ENCODE data around the gene ATXN2.

The ATXN2 gene

DNA sequence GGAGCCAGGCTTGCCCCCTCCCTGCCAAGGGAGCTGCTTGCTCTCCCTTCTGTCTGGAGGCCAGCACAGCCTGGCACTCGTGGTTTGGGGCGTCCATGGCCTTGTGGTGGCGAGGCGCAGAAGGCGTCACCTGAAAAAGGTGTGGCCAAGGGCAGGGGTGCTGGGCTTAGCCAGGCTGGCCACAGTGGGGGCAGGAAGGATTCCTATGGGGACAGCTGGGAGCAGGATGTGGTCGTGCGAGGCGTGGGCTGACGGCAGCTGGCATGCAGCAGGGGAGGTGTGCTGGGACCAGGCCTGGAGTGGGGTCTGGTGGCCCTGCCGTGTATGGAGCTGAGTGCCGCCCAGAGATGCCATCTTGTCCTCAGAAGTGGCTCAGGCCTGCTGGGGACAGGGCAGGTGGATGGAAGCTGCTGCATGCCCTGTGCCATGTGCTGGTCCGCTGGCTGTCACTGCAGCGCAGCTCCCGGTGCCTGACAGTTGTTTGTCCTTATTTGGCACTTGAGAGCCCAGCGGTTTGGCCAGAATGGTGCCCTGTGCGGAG lies 163.4 kb downstream of the ATXN2 start:
- no peak for DNase-seq

DNA sequence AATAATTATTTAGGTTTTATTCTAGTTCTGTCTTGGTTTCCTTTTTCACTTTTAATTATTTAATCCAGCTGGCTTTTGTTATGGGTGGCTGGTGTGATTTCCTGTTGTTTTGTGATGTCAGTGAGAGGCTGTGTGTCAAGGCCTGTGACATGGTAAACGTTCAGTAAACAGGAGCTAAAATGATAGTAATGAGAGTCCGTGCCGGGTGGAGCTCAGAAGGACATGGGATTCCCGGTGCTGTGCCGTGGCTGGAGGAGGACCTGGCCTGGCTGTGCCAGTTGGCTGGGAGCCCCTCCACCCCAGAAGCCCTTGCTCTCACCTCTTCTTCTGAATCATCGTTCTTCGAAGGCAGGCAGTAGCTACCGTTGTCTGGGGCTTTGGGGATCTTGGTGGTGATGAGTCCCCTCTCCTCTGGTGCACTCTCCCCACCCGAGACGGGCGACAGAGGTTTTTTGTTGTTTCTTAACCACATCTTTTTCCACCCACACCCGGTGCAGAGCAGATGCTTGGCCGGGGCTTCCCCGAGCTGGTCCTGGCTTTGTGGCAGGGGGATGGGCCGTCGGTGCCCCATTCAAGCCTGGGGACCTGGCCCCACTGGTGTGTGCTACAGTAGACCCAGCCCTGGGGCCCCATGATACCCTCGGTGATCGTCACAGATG lies 164.3 kb downstream of the ATXN2 start:
- peak; percentile 44 to 63 for DNase-seq

DNA sequence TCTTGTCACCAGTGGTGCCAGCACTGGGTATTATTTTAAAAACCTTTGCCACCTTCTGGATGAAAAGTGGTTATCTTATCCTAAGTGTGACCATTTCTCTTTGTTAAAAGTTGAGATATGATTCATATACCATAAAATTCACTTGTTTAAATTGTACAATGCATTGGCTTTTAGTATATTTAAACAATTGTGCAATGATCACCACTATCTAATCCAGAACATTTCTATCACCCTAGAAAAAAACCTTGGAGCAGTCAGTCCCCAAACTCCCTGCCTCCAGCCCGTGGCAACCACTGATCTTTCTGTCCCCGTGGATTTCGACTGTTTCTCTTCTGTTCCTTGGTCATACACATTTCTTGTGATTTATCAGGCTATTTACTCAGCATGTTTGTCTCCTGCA lies 165.1 kb downstream of the ATXN2 start:
- no peak for DNase-seq

DNA sequence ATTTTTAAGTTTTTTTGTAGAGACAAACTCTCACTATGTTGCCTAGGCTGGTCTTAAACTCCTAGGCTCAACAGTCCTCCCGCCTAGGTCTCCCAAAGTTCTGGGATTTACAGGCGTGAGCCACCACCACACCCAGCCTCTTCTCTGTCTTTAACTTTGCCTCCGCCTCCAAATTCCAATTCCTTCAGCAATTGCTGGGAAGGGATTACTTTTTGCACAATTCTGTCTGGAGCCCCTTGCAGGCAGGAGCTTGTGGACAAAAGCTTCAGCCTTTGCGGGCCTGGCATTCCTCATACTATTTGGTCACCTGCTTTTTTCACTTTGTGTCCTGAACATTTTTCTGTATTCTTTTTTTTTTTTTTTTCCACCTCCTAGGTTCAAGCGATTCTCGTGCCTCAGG lies 167.3 kb downstream of the ATXN2 start:
- DNase-seq, result no peak

DNA sequence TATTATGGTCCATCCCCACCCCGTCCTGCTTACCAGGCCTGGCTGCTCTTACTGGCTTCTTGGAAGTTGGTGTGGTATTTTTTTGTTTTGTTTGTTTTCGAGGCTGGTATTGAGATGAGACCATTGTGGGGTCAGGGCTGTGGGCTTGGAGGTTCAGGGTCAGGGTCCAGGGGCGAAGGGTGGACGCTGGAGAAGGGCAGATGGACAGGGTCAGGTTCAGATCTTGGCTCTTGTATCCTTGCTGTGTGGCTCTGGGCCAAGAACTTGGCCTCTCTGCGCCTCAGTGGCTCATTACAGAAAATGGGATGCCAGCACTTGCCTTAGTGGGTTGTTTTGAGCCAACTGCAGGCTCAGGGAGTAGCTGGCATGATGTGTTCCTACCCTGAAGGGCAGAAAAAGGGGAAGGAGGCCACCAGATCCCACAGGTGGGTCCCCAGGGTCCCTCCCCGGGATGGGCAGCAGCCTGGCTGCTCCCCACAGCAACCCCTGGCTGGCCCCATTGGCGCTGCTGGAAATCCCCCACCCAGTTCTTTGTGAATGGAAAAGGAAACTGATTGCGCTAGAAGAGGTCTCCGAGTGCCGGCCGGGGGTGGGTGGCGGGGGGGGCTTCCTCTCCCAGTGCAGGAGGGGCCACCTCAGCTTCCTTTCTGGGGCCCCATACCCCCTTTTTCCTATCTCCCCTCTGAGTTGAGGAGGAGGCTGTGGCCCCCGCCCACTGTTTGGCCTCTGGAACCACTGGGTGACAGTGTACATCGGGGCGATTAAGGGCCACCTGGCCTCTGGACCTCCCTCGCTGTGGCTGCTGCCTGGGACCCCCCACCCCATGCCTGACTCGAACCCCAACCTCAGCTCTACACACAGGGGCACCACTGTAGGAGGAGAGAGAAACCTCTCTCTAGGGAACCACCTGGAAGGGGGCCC lies 168.4 kb downstream of the ATXN2 start:
- peak; percentile 77 to 85 for DNase-seq

DNA sequence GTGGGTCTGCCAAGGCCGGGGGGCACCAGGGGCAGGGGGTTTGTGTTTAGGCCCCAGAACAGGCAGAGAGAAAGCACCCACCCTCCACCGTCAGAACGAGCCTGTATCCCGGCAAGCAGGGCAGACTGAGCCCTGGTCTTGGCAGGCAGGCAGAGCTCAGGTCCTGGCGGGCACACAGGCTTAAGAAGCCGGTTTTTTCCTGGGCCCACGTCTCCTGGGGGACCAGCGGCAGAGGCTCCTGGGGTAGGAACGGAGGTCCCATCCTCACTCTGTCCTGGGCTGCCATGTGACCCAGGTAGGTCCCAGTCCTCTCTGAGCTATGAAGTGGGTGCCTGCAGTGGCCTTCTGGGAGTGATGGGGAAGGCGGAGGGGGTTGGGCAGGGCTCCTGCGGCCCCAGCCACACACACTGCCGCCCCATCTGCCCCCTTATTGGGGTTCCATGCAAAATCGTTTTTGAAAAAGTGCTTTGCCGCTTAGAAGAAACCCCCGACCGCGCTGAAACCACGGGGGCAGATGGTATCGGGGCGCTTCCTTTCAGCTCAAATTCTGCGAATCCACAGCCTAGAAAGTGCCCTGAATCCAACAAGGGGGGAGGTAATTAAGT lies 169.2 kb downstream of the ATXN2 start:
- DNase-seq, result no peak

DNA sequence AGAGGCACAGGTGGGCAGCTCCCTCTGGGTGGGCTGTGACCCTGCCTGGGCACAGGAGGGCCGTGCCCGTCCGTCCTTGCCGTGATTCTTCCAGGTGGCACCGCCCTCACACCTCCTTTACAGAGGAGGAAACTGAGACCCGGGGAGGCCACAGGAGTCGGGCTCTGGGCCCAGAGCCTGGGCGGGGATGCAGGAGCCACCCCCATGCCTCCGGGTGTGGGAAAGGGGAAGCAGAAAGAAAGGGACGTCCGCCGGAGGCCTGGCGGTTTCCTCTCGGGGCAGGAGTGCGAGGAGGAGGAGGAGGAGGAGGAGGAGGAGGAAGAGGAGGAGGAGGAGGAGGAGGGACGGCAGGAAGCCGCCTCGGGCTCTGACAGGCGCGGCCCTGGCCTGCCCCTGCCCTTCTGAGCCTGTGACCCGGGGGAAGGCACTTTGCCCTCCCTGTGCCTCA lies 170.4 kb downstream of the ATXN2 start:
- DNase-seq, result peak; percentile 67 to 75

DNA sequence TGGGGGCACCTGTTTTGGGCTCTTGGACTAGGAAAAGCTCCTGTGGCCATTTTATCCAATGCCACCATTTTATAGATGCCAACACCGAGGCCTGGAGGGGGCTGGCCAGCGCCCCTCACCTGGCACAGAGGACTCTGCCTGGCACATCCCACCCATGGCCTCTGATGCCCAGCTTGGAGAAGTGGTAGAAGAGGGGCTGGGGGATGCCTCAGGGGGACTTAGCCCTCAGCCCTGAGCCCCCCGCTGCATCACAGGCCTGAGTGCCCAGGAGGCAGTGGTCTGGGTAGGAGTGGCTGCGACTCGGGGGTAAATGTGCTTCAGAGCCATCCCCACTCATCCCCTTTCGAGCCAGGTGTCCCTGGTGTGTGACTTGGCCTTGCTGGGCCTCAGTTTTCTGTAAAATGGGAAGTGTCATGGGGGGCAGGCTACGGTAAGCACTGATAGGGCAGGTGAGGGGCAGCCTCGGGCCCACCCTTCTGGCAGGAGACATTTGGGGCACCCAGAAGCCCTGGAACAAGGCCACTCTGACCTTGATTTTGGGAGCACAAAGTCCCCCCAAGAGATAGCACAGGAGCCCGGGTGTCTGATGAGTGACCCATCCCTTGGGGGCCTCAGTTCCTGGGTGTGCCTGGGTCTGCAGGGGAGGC lies 170.9 kb downstream of the ATXN2 start:
- DNase-seq, result no peak

DNA sequence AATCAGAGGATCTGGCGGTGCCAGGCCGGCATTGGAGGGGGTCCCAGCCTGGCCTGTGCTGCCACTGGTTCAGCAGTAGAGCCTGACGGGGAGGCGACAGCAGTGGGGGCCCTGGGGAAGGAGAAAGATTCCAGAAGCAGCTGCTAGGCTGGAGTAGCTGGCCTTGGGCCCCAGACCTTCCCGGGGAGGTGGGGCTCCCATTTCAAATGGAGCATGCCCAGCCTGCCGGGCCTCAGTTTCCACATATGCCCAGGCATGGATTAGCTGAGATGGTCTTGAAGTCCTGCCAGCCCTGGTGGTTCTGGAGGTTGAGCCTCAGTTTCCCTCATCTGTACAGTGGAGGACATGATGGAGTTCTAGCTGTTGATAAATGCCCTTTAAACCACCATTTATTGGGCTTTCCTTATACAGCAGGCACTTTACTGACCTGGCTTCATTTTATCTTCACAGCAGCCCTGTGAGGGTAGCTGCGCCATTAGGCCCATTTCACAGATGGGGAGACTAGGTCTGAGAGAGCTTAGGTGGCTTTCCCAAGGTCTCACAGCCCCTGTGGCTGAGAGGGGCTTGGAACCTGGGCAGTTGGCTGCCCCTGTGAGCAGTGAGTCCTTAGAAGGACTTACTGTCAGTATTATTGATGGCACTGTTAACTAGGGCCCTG lies 171.6 kb downstream of the ATXN2 start:
- DNase-seq, result no peak

DNA sequence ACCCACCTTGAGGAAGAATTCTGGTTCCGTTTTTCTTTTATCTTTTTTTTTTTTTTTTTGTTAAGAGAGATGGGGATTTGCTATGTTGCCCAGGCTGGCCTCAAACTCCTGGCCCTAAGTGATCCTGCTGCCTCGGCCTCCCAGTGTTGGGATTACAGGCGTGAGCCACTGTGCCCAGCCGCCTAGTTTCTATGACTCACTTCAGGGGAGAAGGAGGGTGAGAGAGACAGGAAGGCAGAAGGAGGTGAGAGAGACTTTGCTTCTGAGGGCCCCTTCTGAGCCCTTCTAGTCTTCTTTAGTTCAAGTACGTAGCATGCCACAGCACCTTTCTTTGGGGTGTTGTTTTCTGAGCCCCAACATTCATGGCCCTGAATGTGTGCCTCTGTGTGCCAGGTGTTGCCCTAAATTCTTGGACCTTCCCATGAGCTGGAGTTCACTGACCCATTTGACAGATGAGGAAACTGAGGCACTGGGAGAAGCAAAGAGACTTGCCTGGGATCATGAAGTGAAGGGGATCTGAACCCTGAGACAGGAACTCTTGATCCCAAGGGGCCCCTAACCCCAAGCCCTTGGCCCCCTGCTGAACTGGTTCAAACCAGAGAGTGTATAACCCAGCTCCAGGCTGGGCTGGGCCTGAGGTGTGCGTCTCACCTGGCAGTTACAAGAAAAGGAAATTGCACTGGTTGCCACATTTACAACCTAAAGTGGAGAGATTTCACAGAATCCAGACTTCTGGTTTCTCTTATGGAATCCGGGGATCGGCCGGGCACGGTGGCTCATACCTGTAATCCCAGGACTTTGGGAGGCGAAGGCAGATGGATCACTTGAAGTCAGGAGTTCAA lies 172.6 kb downstream of the ATXN2 start:
- no peak for DNase-seq

DNA sequence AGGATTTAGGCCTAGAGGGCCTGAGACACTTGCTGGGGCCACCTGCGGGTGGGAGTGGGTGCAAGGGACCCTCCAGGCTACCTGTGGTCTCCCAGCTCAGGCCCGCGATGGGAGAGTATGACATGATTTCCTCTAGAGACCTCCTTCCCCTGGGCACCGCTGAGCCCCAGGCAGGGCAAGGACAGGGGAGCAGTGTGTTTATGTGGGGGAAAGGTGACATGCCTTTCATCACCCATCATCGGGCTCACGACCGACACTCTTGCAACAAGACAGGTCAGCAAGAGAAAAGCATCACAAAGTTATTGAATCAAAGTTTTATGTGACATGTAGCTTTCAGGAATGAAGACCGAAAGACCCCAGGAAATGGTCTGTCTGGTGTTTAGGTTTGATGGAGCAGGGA lies 173.5 kb downstream of the ATXN2 start:
- no peak for DNase-seq

DNA sequence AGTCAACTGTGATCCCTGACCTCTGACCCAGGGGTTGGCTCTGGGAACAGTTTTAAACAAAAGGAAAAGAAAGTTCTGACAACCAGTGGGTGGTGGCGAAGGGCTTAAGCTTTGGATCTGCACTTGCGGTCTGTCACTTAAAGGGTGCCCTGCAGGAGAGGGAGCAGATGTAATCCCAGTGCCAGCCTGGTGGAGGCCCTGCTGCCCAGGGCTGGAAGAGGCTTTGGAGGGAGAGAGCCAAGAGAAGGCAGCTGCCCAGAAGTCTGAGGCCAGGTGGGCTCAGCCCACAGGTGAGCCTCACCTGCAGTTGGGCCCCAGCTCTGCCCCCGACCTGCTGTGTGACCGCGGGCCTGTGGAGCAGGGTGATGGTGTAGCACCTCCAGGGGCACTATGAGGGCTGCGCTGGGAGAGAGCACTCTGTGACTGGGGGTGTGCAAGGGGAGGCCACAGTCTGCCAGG lies 174.3 kb downstream of the ATXN2 start:
- no peak for DNase-seq

DNA sequence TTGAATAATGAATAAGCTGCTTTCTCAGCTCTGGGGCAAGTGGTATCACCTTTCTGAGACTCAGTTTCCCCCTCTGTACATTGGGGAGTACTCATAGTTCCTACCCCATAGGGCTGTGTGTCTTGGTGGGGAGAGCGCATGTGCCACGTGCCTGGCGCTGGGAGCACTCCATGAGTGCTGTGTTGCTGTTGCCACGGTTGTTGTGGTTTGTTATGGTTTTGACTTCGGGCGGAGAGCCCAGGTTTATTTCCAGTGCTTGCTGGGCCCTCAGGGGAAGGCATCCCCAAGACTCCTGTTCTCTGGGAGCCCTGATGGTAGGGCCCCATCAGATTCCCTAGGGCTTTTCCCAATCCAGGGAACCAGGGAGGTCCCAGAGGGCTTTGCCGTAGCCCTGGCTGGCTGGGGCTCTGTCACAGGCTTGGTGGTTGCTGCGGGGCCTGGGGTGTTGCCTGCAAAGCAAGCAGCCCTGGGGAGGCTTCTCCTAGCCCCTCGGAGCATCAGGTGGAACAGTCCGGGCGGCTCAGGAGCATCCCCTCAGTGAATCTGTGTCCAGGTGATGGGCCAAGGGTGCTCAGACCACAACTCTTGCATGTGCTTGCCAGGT lies 174.8 kb downstream of the ATXN2 start:
- DNase-seq, result no peak

DNA sequence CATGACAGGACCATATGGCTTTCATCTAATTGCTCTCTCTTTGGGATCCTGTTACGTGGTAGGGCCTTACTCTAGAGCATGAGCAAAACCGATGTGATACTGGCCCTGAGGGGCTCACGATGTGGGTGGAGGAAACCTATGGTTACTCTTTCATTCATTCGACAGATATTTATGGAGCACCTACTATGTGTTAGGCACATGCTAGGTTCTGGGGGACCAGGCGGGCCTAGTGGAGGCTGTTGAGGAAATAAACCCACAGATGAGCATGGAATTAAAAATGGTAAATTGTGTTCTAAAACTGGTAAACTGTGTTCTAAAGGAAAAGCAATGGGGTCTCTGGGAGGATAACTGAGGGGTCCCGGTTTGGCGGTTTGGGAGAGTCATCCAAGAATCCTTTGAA lies 178.6 kb downstream of the ATXN2 start:
- no peak for DNase-seq

DNA sequence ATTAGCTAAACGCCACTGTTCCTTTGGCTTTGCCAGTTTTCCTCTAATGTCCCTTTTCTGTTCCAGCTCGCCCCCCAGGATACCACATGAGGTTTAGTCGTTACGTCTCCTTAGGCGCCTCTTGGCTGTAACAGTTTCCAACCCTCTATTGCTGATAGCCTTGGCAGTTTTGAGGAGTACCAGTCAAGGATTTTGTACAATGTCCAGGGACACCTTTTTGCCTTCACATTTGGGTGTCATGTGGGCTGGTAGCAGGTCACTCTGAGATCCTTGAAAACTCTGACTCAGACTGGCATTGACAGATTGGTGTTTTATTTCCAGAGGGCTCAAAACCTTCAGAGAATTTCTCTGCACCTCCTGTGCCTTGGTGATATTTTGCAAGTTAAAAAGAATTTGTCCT lies 179.3 kb downstream of the ATXN2 start:
- no peak for DNase-seq

DNA sequence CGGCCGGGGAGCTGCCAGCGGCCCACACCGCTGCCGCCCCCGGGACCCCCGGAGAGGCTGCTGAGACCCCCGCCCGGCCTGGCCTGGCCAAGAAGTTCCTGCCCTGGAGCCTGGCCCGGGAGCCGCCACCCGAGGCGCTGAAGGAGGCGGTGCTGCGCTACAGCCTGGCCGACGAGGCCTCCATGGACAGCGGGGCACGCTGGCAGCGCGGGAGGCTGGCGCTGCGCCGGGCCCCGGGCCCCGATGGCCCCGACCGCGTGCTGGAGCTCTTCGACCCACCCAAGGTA lies 180.6 kb downstream of the ATXN2 start:
- no peak for DNase-seq

DNA sequence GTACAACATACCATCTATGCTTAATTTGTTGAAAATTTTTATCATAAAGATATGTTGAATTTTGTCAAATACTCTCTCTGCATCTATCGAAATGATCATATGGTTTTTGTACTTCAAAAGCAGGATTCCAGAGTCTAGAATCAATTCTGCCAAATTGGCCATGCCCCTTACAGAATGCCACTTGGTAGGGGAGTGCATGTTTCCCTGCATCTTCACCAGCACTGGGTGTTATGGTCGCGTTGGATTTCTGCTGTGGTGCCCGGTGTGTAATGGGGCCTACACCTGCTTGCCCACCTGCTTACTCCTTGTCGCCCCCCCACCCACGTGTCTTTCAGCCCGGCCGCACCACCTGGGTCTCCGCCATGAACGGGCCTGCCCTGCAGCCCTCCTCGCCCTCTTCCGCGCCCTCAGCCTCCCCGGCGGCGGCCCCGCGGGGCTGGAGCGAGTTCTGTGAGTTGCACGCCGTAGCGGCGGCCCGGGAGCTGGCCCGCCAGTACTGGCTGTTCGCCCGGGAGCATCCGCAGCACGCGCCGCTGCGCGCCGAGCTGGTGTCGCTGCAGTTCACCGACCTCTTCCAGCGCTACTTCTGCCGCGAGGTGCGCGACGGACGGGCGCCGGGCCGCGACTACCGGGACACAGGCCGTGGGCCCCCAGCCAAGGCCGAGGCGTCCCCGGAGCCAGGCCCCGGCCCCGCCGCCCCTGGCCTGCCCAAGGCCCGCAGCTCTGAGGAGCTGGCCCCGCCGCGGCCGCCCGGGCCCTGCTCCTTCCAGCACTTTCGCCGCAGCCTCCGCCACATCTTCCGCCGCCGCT lies 181.1 kb downstream of the ATXN2 start:
- no peak for DNase-seq

DNA sequence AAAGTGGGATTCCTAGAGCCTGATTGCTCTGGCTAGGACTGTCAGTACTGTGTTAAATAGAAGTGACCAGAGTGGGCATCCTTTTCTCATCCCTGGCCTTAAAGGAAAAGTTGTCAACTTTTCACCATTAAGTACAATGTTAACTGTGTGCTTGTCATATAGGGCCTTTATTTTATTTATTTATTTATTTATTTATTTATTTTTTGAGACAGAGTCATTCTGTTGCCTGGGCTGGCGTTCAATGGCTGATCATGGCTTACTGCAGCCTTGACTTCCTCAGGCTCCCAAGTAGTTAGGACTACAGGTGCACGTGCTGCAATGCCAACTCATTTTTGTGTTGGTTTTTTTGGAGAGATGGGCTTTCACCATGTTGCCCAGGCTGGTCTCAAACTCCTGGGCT lies 181.8 kb downstream of the ATXN2 start:
- no peak for DNase-seq

DNA sequence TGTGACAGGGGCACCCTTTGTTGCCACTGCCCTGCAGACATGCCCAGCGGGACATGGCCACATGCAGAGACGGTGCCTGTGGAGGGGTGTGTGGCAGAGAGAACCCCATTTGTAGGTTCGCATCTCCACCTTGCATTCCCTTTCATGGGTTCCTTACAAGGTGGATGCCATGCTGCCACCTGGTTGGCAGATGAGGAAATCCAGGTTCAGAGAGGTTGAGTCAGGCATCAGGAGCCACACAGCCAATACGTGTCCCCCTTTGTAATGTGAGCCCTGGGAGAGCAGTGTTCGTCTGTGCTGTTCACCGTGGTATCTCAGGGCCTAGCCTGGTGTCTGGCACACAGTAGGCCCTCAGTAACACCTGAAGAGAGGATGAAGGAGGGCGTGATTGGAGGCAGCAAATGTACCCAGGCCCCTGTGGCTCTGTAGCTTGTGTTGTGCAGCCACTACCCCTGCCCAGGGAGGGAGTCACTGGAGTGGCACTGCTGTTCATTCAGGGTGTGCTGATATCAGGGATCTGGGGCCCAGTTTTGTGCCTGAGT lies 184.3 kb downstream of the ATXN2 start:
- no peak for DNase-seq

Data from inflammatory macrophage treated with lipopolysaccharide for 1 hour (primary cell).